B cell (primary cell): ENCODE measurements around the gene CENPL. TPM values are rescaled to one million over a fixed set of nuclear protein-coding genes. Genes with fewer than 3 reads are reported as not detected.

Experiments used
- ATAC-seq: fragments of 200-7000 bp; cut with Tn5 transposase; one replicate; pipeline ENCODE4 v1.10.0; 2021; ENCODE audit warnings: low read depth, mild to moderate bottlenecking, moderate number of reproducible peaks, moderate library complexity
- CTCF ChIA-PET: fragments of 350-600 bp; sonication (Branson Sonifier 250); formaldehyde crosslinking; loops from one replicate; lab custom pipeline; 2021; ENCODE audit warnings: antibody characterized with exemption, inconsistent platforms; lab: Charles Lee
- POLR2A ChIA-PET: fragments of 350-600 bp; sonication (Branson Sonifier 250); formaldehyde crosslinking; loops from one replicate; lab custom pipeline; 2021; ENCODE audit warnings: antibody characterized with exemption; lab: Charles Lee
- DNase-seq: peaks from one replicate; pipeline ENCODE4 v3.0.0; 2013
- H2AFZ ChIP-seq: 2 replicates; pipeline ENCODE4 v1.6.1; 2012; ENCODE audit warnings: mild to moderate bottlenecking, low read depth, low read length; ENCODE audit not compliant: insufficient read depth, poor library complexity, severe bottlenecking
- H3K27ac ChIP-seq, 2 donors: 1 replicate in 1 of 2; 2 replicates in 1 of 2; pipeline ENCODE4 v1.5.1; 2012 to 2013; ENCODE audit warnings: low read length in 2 of 2, mild to moderate bottlenecking in 2 of 2, moderate library complexity in 1 of 2
- H3K27me3 ChIP-seq, 4 experiments: fragments of 200-600 bp in 1 of 4; sonication (generic) in 1 of 4; replicated peaks in 1 of 4; 1 replicate in 2 of 4; 2 replicates in 2 of 4; pipeline versions ENCODE4 v1.6.1 to v1.7.0; 2013 to 2016; ENCODE audit warnings: low read length in 3 of 4, mild to moderate bottlenecking in 2 of 4, mixed read lengths in 1 of 4, moderate library complexity in 1 of 4; ENCODE audit not compliant: insufficient read depth in 4 of 4, control insufficient read depth in 3 of 4; ENCODE audit errors: control extremely low read depth in 1 of 4
- H3K36me3 ChIP-seq, 2 experiments: replicated peaks in 1 of 2; 1 replicate in 1 of 2; 2 replicates in 1 of 2; pipeline versions ENCODE4 v1.6.1 to v1.7.1; 2013; ENCODE audit warnings: low read length in 1 of 2; ENCODE audit not compliant: insufficient read depth in 2 of 2, control insufficient read depth in 1 of 2; ENCODE audit errors: control extremely low read depth in 1 of 2, extremely low read depth in 1 of 2
- H3K4me1 ChIP-seq, 2 donors: fragments of 200-600 bp in 1 of 2; sonication (generic) in 1 of 2; 1 replicate in 1 of 2; 2 replicates in 1 of 2; pipeline versions ENCODE4 v1.5.1 to v1.6.1; 2013 to 2017; ENCODE audit warnings: low read length in 2 of 2; ENCODE audit not compliant: control insufficient read depth in 2 of 2, insufficient read depth in 2 of 2
- H3K4me2 ChIP-seq: replicated peaks from 2 replicates; pipeline ENCODE3; 2012; ENCODE audit warnings: mild to moderate bottlenecking, low read depth, low read length; ENCODE audit not compliant: poor library complexity, severe bottlenecking
- H3K4me3 ChIP-seq, 5 experiments: fragments of 200-600 bp in 1 of 5; sonication (generic) in 1 of 5; 1 replicate in 3 of 5; 2 replicates in 2 of 5; pipeline versions ENCODE4 v1.5.1 to v1.7.0; 2011 to 2016; ENCODE audit warnings: low read length in 4 of 5, mild to moderate bottlenecking in 4 of 5, low read depth in 2 of 5, control low read depth in 1 of 5, moderate library complexity in 1 of 5; ENCODE audit not compliant: insufficient read depth in 1 of 5; ENCODE audit errors: control extremely low read depth in 1 of 5, extremely low read depth in 1 of 5
- H3K79me2 ChIP-seq: fragments of 200-600 bp; sonication (generic); one replicate; pipeline ENCODE4 v1.6.0; 2016; ENCODE audit warnings: low read length; ENCODE audit not compliant: control insufficient read depth, insufficient read depth
- H3K9ac ChIP-seq: fragments of 200-600 bp; sonication (generic); 2 replicates; pipeline ENCODE4 v1.6.1; 2017; ENCODE audit warnings: mild to moderate bottlenecking, low read length, moderate library complexity
- H3K9me3 ChIP-seq, 3 donors: one replicate each; pipeline versions ENCODE4 v1.6.1 to v1.7.1; 2013; ENCODE audit warnings: low read length in 2 of 3; ENCODE audit not compliant: control insufficient read depth in 2 of 3, insufficient read depth in 1 of 3; ENCODE audit errors: control extremely low read depth in 1 of 3
- H4K20me1 ChIP-seq: 2 replicates; pipeline ENCODE4 v1.6.0; 2012; ENCODE audit warnings: mild to moderate bottlenecking, low read length; ENCODE audit not compliant: insufficient read depth, control insufficient read depth, poor library complexity, severe bottlenecking
- H3K27ac Mint-ChIP-seq: one replicate; pipeline ENCODE4 v1.8.0; 2021; ENCODE audit warnings: mixed read lengths
- H3K27me3 Mint-ChIP-seq: one replicate; pipeline ENCODE4 v1.8.0; 2021; ENCODE audit warnings: mixed read lengths
- H3K4me1 Mint-ChIP-seq: one replicate; pipeline ENCODE4 v1.8.0; 2021; ENCODE audit warnings: mixed read lengths
- H3K4me3 Mint-ChIP-seq: one replicate; pipeline ENCODE4 v1.8.0; 2021; ENCODE audit warnings: mixed read lengths
- H3K9me3 Mint-ChIP-seq: one replicate; pipeline ENCODE4 v1.8.0; 2022; ENCODE audit warnings: mixed read lengths; ENCODE audit not compliant: insufficient read depth
- CTCF ChIP-seq: fragments of 200-600 bp; IDR thresholded peaks from one replicate; pipeline ENCODE4 v1.8.0; 2022; ENCODE audit warnings: antibody characterized with exemption, mild to moderate bottlenecking
- EZH2 ChIP-seq: IDR thresholded peaks from 2 replicates; pipeline ENCODE4 v1.6.1; 2012; ENCODE audit warnings: borderline replicate concordance, low read depth, mild to moderate bottlenecking, moderate library complexity, low read length; ENCODE audit not compliant: insufficient read depth, poor library complexity, severe bottlenecking
- WGBS: methylation state at CpG from one replicate; pipeline ENCODE4 v1.1.5; 2013; ENCODE audit warnings: missing lambda C conversion rate; ENCODE audit not compliant: insufficient coverage; 5-methylcytosine and 5-hydroxymethylcytosine counted together
- intact Hi-C: fragments of 100-400 bp; cut with micrococcal nuclease; formaldehyde crosslinking; loops from one replicate; pipeline ENCODE4 v1.10.0; 2022
- polyA plus RNA-seq: library from polyadenylated mRNA; depleted of rRNA; stranded (reverse); fragments of >200 nt; gene quantifications from 2 replicates; pipeline ENCODE4 v1.2.3, GENCODE V29; 2012
- total RNA-seq, 2 donors: library from RNA; stranded (reverse); fragments of 120-200 nt in 1 of 2; gene quantifications; 1 replicate in 1 of 2; 2 replicates in 1 of 2; pipeline versions ENCODE4 v1.2.3 to v1.2.4, GENCODE V29; 2013 to 2022

Gene CENPL
- total and polyA plus RNA-seq, 2 donors (not counting 1 experiment from before 2014, with no cell fraction given): 3.2 to 9.7 TPM

DNA sequence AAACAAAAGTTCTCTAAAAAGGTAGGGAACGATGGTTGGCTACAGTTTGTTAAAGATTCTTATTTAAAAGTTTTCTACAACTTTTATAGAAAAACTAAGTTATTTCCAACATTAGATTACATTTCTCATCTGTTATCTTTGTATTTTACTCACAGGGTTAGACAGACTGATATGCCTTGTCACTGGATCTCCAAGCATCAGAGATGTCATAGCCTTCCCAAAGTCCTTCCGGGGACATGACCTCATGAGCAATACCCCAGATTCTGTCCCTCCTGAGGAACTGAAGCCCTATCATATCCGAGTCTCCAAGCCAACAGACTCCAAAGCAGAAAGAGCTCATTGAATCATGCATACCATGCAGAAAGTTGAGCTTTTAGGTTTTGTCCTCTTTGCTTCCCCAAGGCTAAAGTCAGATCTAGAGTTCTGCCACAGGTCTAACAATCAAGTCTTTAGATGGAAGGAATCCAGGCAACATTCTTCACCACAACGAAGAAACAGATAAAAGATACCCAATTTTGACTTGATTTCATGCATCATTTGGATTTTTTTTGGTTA lies 32.8 kb upstream of the CENPL start:
- H3K4me1 ChIP-seq: no peaks in the 10 kb centered on the region
- peaks cover 2% of the 10 kb centered on the region for H3K4me1 Mint-ChIP-seq
- ATAC-seq (no peak), DNase-seq (no peak)
- intact Hi-C loops: no loop called here
- no peak overlapping the region for H3K4me3 ChIP-seq
- POLR2A ChIA-PET: no interaction called here
- H3K27me3 Mint-ChIP-seq: no peaks in the 10 kb centered on the region
- no peaks in the 10 kb centered on the region for H3K9me3 Mint-ChIP-seq
- H3K9me3 ChIP-seq: no peaks in the 10 kb centered on the region
- peaks cover 1 to 54% of the 10 kb centered on the region in 2 experiments for H3K36me3 ChIP-seq
- H3K4me3 Mint-ChIP-seq: no peak overlapping the region
- no peak overlapping the region for H3K4me2 ChIP-seq
- CTCF ChIA-PET: no interaction called here
- TF ChIP-seq CTCF (no peak), EZH2 (no peak)
- H3K79me2 ChIP-seq: no peaks in the 10 kb centered on the region
- WGBS: 100% methylated on average over 2 of the region's 4 CpGs
- H3K27me3 ChIP-seq: no peaks in the 10 kb centered on the region
- H4K20me1 ChIP-seq: no peaks in the 10 kb centered on the region
- no peak overlapping the region for H3K9ac ChIP-seq
- no peak overlapping the region for H3K27ac Mint-ChIP-seq
- H2AFZ ChIP-seq: no peak overlapping the region
- no peak overlapping the region for H3K27ac ChIP-seq

DNA sequence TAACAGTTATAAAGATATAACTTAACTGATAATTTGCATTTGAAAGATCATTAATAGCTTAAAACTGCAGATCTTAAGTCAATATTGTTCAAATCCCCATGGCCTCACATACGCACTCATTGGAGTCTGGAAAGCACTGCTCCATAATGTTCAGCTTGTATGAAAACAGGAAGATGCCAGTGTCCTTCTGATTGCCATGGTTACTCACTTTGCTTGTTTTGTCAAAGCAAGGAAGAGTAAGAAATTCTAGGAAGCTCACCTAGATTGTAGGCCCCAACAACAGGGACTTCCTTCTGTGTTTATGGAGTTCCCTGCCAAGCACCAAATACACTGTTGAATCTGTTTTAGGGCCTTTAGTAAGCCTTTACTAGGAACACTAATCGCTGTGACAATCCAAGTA lies 32.2 kb upstream of the CENPL start:
- Histone ChIP-seq H3K9me3 (no peaks in the 10 kb centered on the region), H3K4me3 (no peak overlapping the region), H3K9ac (no peak overlapping the region), H3K36me3 (peaks cover 1 to 53% of the 10 kb centered on the region in 2 experiments), H3K79me2 (no peaks in the 10 kb centered on the region), H3K4me2 (no peak overlapping the region), H3K27ac (no peak overlapping the region), H3K4me1 (no peaks in the 10 kb centered on the region), H4K20me1 (no peaks in the 10 kb centered on the region), H2AFZ (no peak overlapping the region), H3K27me3 (no peaks in the 10 kb centered on the region)
- intact Hi-C loops: no loop called here
- ATAC-seq: no peak
- H3K27ac Mint-ChIP-seq: no peak overlapping the region
- ChIA-PET POLR2A (no interaction called here), CTCF (no interaction called here)
- no peak for DNase-seq
- no peaks in the 10 kb centered on the region for H3K9me3 Mint-ChIP-seq
- WGBS: 100% methylated on average over 1 of the region's 2 CpGs
- H3K4me3 Mint-ChIP-seq: no peak overlapping the region
- H3K27me3 Mint-ChIP-seq: no peaks in the 10 kb centered on the region
- H3K4me1 Mint-ChIP-seq: peaks cover under 1% of the 10 kb centered on the region
- TF ChIP-seq EZH2 (no peak), CTCF (no peak)
